IPS-NIHi11 (cell line): ENCODE results near the gene SH3BP1.
"Not testable (repeated sequence)": the region's sequence is repeated elsewhere in the genome, so short reads cannot be mapped to it uniquely, and the experiment has no call there.

Experiments
- DNase-seq: peaks from one replicate; pipeline ENCODE4 v3.0.0; 2012; ENCODE audit warnings: mixed read lengths, low spot score

Gene SH3BP1

DNA sequence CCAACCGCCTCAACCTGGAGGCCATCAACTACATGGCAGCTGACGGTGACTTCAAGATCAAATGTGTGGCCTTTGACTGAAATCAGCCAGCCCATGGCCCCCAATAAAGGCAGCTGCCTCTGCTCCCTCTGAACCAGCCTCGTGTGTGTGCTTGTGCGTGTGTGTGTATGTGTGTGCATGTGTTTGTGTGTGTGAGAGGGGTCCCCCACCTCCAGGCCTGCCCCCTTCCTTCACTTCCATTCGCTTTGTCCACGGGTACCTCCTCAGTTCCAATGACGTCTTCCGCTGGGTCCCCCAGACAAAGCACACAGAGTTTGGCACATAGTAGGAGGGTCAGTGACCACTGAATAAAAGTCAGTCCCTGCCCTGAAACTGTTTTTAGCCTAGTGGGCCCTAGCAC, 40.2 kb downstream of the SH3BP1 start:
- no peak for DNase-seq

DNA sequence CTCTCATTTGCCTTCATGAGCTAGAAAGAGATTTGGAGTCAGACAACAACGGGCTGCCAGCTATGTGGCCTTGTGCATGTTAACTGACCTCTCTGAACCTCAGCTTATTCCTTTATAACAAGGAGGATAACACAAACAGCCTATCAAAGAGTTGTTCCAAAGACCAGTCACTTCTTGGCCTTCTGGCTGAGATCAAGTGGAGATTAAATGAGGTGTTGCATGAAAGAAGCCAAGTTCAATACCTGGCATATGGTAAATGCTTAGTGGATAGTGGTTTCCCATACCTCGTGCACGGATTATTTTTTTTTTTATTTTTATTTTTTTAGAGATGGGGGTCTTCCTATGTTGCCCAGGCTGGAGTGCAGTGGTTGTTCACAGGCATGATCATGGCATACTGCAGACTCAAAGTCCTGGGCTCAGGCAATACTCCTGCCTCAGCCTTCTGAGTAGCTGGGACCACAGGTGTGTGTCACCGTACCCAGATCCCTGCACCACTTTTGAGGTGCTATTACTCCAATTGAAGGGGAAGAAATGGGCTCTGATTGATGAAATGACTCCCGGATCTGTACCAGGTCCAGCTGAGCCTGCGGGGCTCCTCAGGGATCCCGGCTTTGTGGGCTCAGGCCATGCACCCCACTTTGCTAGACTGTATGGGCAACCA, 40.9 kb downstream of the SH3BP1 start:
- DNase-seq: no peak

DNA sequence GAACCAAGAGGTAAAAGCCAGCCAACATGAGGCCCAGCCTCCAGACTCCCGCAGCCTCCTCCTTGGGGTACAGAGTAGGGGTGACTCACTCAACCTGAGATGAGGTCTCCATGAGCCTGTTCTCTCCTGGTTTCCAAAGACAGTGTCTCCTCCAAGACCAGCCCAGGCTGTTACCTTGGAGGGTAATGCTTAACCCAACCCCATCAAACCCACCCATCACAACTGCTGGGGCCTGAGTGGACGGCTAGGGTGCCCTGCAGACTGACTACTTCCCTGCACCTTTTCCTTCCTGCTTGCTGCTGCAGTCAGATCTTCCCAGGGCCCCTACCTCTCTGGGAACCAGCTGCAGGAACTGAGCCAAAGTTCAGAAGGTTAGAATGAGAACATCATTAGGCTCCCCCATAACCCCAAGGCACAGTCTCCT, 41.5 kb downstream of the SH3BP1 start:
- DNase-seq: no peak

DNA sequence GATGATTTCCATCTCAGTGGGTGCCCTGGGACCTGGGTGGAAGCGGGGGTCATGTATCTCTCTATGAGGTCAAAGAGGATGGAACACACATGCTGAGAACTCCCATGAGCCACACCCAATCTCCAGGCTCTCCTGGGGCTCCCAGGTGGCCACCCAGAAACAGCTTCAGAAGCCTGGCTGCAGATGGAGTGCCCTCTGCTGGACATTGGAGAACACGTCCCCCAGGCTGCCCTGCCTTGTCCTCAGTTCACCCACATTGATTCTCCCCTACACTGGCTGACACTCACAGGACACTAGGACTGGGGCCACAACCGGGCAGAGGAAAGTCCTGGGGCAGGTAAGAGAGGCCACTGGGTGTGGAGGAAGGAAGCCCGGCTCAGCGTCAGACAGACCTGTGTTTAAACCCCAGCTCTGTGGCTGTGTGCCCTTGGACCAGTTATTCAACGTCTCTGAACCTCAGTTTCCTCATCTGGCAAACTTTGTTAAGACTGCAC, 42.1 kb downstream of the SH3BP1 start:
- DNase-seq: peak; percentile 77

DNA sequence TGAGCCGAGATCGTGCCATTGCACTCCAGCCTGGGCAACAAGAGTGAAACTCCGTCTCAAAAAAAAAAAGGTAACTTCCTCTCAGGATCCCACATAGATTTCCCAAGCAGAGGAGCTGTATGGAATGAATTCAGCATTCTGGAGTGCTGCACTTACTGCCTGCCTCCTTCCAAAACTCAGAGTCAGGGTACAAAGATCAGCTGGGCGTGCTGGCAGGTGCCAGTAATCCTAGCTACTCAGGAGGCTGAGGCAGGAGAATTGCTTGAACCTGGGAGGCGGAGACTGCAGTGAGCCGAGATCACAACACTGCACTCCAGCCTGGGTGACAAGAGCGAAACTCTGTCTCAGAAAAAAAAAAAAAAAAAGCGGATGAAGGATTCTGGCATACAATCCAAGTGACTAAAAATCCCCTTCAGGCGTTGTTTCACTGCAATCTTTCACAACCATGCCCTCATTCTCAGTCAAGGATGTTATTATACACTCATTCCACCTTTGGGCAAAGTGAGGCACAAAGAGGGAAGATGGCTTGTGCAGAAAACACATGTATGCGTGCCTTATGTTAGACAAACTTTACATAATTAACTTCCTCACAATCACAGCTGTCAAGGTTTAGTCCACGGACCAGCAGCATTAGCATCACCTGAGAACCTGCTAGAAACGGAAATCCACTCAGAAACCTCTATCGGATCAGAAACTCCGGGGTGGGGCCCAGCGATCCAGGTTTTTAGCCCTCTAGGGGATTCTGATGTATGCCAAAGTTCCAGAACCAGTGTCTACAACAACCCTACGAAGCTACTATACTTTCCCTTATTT, 45.5 kb downstream of the SH3BP1 start:
- no peak for DNase-seq

DNA sequence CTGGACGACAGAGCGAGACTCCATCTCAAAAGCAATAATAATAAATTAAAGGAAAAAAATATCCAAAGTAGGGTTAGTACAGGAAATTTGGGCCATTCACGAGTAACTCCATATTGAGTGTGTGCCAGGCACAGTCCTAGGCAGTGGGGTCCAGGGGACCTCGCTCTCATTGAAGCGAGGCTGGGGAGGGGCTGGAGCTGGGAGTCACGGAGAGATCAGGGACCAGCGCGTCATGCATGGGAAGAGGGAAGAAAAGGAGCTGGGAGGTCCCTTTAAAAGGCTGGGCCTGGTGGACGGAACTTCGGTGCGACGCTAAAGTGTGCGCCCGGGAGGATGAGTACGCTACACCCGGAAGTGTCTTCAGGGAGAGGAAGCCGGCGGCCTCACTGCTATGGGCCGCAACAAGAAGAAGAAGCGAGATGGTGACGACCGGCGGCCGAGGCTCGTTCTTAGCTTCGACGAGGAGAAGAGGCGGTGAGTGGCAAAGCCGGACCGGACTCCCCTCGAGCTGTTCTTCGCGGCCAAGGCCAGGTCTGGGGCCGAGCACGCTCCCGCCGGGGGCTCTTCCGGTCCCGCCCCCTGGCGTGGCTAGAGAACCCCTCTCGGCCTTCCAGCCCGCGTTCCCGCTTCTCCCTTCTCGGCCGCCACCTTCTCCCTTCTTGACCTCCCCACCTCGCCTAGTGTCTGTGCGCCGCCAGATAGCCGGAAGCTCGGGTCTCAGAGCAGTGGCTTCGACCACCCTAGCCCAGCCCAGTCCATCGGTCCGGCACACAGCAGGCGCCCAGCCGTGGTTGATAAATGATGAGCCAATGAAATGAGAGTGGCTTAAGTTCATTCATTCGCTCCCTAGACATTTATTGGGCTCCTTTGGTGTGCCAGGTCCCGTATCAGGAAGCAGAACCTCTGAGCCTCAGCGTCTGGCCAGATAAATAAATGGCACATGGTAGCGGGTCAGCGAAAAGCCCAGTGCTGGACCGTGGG, 46.8 kb downstream of the SH3BP1 start, which contains the start of gene NOL12:
NOL12 (plus strand) TSS at position 342 of the 981 bp plus-strand sequence; CDS start at position 392, 50 bp downstream.
- peak; percentile 87 for DNase-seq

DNA sequence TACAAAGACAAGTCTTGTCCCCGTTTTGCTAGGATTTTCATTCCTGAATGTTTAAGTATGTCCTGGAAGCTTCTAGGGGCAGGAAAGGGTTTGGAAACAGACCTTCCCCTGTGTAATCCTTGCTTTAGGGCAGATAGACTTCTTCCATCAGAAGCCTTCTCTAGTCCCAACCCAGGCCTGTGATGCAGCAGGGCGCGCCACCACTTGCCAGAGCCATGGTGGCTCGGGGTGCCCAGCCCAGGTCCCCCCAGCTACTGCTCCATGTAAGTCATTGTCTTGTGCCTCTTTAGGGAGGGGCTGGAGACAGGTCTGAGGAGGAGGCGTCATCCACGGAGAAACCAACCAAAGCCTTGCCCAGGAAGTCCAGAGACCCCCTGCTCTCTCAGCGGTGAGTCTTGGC, 50.9 kb downstream of the SH3BP1 start:
- no peak for DNase-seq

DNA sequence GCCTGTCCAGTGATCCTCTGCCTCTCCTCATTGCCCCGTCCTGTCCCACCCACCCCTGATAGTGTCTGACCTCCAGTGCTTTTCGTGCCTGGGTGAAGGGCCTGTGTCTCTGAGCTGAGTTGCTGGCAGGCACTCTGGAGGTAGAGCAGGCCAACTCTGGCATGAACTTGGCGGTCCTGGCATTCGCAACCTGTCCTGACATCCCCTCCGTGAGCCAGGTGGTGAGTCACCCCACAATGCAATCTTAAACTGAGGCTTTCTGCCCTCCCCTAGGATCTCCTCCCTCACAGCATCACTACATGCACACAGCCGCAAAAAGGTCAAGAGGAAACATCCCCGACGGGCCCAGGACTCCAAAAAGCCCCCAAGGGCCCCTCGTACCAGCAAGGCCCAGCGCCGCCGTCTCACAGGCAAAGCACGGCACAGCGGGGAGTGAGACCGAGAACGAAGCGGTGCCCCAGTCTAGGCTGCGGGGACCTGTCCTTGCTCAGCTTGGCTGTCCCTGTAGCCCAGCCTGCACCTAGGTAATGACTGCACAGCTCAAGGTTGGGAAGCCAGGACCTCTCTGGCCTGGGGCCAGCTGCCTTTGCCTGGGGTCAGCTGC, 51.5 kb downstream of the SH3BP1 start:
- no peak for DNase-seq

DNA sequence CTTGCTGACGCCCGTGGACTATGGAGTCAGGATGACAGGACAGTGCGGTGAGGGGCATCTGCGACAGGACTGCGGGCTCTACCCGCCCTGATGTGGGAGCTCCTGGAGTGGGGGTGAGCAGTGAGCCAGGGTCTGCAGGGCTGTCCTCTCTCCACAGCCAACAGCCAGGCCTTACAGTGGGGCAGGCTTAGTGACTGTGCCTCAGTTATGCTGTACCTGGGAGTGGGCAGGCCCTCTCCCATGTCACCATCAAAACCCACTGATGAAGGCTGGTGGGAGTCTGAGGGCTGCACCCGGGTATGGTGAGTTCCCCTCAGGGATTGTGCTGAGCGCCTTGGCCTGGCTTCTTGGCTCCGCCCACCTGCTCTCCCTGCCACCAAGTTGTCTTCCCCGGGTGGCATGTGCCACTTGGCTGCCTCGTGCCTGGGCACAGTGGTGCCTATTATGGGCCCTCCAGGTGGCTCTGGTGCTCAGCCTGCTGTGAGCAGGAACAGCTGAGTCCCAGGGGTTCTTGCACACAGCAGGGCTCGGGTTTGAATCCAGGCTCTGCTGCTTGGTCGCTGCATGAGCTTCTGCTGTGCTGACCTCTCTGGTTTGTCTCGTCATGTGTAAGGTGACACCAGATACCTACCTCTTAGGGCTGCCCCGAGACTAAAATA, 53.3 kb downstream of the SH3BP1 start:
- no peak for DNase-seq

DNA sequence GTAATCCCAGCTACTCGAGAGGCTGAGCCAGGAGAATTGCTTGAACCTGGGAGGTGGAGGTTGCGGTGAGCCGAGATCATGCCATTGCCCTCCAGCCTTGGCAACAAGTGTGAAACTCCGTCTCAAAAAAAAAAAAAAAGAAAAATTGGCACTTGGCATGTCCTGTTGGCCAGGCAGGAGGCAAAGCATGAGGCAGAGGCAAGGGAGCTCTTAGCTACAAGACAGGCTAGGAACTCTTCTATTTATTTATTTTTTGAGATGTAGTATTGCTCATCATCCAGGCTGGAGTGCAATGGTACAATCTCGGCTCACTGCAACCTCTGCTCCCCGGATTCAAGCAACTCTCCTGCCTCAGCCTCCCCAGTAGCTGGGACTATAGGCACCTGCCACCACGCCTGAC, 54.7 kb downstream of the SH3BP1 start:
- not testable (repeated sequence) for DNase-seq

DNA sequence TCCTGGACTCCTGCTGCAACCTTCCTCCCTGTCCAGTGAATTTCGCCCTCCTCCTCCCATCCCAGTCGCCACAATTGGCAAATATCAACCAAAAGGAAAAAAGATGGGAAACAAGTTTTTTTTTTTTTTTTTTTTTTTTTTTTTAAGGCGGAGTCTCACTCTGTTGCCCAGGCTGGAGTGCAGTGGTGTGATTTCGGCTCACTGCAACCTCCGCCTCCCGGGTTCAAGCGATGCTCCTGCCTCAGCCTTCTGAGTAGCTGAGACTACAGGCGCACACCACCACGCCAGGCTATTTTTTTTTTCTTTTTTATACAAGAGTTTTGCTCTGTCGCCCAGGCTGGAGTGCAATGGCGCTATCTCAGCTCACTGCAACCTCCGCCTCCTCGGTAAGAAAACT, 56.8 kb downstream of the SH3BP1 start:
- DNase-seq: not testable (repeated sequence)

DNA sequence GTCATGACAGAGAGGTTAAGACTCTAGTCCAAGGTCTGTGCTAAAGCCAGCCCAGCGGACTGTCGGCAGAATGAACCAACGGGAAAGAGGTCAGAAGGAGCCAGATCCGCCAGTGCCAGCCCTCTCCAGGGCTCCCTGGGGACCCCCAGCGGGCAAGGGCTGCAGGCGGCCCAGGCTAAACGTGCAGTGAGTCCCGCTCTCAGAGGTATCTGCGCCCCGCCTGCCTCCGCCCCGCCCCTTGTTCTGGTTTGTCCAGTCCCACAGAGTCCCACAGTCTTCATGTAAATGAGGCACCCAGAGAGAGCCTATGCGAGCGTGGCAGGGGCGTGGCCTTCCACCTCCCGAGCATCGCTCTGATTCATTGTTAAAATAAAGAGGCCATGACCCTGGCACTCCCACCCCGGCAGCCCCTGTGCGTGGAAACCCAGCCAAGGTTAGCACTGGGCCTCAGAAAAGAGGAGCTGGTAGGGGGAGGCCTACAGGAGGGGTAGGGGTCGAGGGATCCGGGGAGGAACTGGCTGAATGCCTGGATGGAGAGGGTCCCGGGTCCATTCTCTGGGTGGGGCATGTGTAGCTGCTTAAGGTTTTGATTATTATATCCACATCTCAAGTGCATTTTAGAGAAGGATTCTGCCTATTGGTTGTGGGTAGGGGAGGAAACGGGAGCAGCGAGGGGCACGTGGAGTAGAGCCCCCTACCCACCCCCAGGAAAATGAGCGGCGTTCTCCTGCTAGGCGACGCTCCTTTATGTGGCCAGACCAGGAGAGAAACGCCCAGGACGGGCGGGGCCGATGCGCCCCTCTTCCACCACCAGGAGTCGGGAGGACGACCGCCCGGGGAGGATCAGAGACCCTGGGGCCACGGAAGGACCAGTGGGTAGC, 57.4 kb downstream of the SH3BP1 start, which contains the start of gene TRIOBP:
TRIOBP (plus strand) TSS at position 392 of the 881 bp plus-strand sequence. CDS start 4,318 bp downstream, outside the sequence.
- DNase-seq: peak; percentile 97

DNA sequence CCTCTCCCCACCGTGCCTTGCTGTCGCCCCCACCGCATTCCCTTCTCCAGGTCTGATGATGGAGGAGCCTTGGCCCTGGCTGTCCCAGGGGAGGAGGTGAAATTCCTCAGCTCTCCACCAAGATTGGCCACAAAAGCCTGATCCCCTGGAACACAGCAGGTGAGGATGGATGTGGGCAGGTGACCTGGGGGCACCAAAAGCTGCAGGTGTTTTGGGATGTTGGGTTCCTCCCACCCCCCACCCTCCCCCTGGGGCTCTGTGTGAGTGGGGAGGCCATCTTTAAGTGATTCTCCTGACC, 58.0 kb downstream of the SH3BP1 start:
- peak; percentile 62 for DNase-seq

DNA sequence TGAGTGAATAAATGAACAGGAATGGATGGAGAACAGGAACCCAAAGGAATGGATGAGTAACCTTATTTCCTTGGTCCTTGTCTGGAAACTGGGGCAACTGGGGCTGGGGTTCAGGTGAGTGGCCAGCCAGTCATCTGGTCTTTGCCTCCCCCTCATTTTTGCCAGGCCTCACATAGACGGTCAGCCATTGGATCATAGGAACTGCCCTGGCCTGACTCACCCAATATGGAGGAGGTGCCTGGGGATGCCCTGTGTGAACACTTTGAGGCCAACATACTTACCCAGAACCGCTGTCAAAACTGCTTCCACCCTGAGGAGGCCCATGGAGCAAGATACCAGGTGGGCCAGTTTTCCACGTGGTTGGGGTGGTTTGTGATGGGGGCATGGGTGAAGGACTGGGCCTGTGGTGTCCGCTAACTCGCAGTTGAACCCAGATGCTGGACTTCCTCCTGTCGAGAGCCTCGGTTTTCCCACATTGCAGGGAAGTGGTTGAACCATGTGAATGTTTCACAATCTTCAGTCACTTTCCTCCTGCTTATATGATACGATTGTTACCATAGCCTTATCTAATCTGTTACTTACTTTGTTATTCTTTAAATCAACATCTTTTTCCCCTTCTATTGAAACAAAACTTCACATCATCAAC, 61.8 kb downstream of the SH3BP1 start:
- no peak for DNase-seq

DNA sequence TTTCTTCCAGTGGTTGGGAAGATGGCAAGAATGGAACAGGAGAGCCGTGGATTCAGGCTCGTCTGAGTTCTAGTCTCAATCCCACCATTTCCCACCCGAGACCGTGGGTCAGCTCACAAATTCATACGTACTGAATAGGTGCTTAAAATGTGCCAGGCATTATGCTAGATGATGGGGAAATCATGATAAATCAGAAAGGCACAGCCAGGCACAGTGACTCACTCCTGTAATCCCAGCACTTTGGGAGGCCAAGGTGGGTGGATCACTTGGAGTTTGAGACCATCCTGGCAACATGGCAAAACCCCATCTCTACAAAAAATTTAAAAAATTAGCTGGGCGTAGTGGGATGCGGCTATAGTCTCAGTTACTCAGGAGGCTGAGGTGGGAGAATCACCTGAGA, 64.4 kb downstream of the SH3BP1 start:
- DNase-seq: no peak

DNA sequence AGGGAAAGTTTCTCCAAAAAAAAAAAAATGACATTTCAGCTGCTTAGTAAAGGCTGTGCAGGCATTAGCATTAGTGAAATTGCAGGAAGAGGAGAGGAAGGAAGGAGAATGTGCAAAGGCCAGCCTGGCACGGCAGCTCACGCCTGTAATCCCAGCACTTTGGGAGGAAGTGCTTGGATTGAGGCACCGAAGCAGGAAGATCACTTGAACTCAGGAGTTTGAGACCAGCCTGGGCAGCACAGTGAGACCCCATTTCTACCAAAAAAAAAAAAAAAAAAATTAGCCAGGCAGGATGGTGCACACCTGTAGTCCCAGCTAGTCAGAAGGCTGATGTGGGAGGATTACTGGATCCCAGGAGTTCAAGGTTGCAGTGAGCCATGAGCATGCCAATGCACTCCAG, 65.2 kb downstream of the SH3BP1 start:
- no peak for DNase-seq

DNA sequence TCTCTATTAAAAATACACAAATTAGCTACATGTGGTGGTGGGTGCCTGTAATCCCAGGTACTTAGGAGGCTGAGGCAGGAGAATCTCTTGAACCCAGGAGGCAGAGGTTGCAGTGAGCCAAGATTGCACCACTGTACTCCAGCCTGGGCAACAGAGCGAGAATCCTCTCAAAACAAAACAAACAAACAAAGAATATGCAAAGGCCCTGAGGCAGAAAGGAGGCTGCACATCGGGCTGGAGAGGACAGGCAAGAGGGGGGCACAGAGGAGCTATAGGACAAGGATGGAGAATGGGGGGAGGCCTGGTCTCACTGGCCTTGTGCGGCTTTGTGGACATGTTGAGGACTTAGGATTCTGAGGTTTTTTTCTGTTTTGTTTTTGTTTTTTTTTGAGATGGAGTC, 65.7 kb downstream of the SH3BP1 start:
- DNase-seq: no peak
